ENCODE measurements around the gene CRTC2. TPM values are rescaled to one million over a fixed set of nuclear protein-coding genes. Genes with fewer than 3 reads are reported as not detected.

Gene CRTC2
- total RNA-seq, 1 experiment from 2014 or later = 33.8 TPM

GRCh38 chr1:153908071-153908470, 50.3 kb downstream of the CRTC2 start (continued):
- TF ChIP-seq CTCF (IDR thresholded peaks at IDR 0.05 in 2 of 3, conservative IDR thresholded peaks at IDR 0.05 in 1 of 3; ENCODE audit: borderline replicate concordance in 1 of 3, insufficient read depth in 1 of 3, low read depth in 2 of 3, low read length in 2 of 3) (no peak), JUND (IDR thresholded peaks at IDR 0.05) (no peak), ZNF274 (IDR thresholded peaks at IDR 0.05; ENCODE audit: low read depth, low read length) (no peak), ZFX (IDR thresholded peaks at IDR 0.05) (no peak)

- Histone ChIP-seq H2AFZ (ENCODE audit: low read depth, low read length, poor library complexity, severe bottlenecking) (no peak overlapping the region), H3K27me3 (ENCODE audit: insufficient read depth, low read length) (no peaks in the 10 kb centered on the region), H3K9ac (ENCODE audit: low read length) (no peak overlapping the region), H4K20me1 (ENCODE audit: insufficient read depth) (no peaks in the 10 kb centered on the region), H3K4me2 (ENCODE audit: low read length) (no peak overlapping the region), H3K9me2 (ENCODE audit: insufficient read depth) (no peaks in the 10 kb centered on the region), H3K27ac (ENCODE audit: low read depth, low read length) (no peak overlapping the region), H3K4me1 (ENCODE audit: control insufficient read depth in 1 of 2, insufficient read depth in 2 of 2, low read length in 2 of 2) (peaks cover 0 to 22% of the 10 kb centered on the region in 2 experiments; a peak in 3 of 4 replicates), H3K9me3 (ENCODE audit: control insufficient read depth in 1 of 2, insufficient read depth in 1 of 2, low read depth in 1 of 2, low read length in 2 of 2) (no peaks in the 10 kb centered on the region), H3K36me3 (ENCODE audit: control insufficient read depth in 1 of 2, insufficient read depth in 2 of 2, low read length in 2 of 2) (0 out of 4 replicates have a peak, but pooled peaks cover 0 to 3% of the 10 kb centered on the region in 2 experiments), H3K79me2 (ENCODE audit: insufficient read depth, low read length) (peaks cover 88% of the 10 kb centered on the region), H3K4me3 (replicated peaks in 1 of 2; ENCODE audit: low read depth in 1 of 2, low read length in 2 of 2) (no peak overlapping the region)
- RAD21 ChIA-PET (ENCODE audit: low non-redundant PET in 1 of 2, low total read pairs in 2 of 2, uncharacterized antibody in 2 of 2, unreplicated experiment in 2 of 2) = no interaction called here
- no peak for DNase-seq (ENCODE audit: low read depth, low spot score)
- POLR2A ChIA-PET = no interaction called here
- ATAC-seq = no peak
- BruUV-seq (replicated peaks) = no TSS peak
- intact Hi-C loops (cut with micrococcal nuclease) = loop anchor here (10.0 kb wide), 1 partner anchor 52 kb away; no protein-coding TSS in a partner anchor
- CTCF ChIA-PET = no interaction called here
- TF ChIP-seq REST (IDR thresholded peaks at IDR 0.05; ENCODE audit: low read depth) = no peak
- TF ChIP-seq ZFX (IDR thresholded peaks at IDR 0.05) = no peak
- no peak for TF ChIP-seq ELF1 (IDR thresholded peaks at IDR 0.05; ENCODE audit: borderline replicate concordance, low read depth)
- no peak for TF ChIP-seq YY1 (IDR thresholded peaks at IDR 0.05; ENCODE audit: extremely low read depth, insufficient replicate concordance, low read depth, low read length)
- no peak for TF ChIP-seq SRF (IDR thresholded peaks at IDR 0.05; ENCODE audit: low read depth)
- no peak for TF ChIP-seq JUND (IDR thresholded peaks at IDR 0.05)
- no peak for TF ChIP-seq EZH2 (IDR thresholded peaks at IDR 0.05)
- TF ChIP-seq CBX3 (IDR thresholded peaks at IDR 0.05; ENCODE audit: low read depth) = no peak
- TF ChIP-seq TCF7L2 (IDR thresholded peaks at IDR 0.05; ENCODE audit: borderline replicate concordance, extremely low read depth, insufficient read depth, insufficient read length) = no peak
- TF ChIP-seq EZH2phosphoT487 (IDR thresholded peaks at IDR 0.05; ENCODE audit: borderline replicate concordance) = no peak
- no peak for TF ChIP-seq ZNF274 (IDR thresholded peaks at IDR 0.05; ENCODE audit: low read depth, low read length)
- no peak for TF ChIP-seq ZBTB33 (IDR thresholded peaks at IDR 0.05; ENCODE audit: extremely low read depth, insufficient replicate concordance, low read length)
- TF ChIP-seq CTCF (IDR thresholded peaks at IDR 0.05 in 2 of 3, conservative IDR thresholded peaks at IDR 0.05 in 1 of 3; ENCODE audit: borderline replicate concordance in 1 of 3, insufficient read depth in 1 of 3, low read depth in 2 of 3, low read length in 2 of 3) = no peak
- TF ChIP-seq CEBPB (IDR thresholded peaks at IDR 0.05; ENCODE audit: low read depth) = no peak
These were observed 51.3 kb downstream of the CRTC2 start for GRCh38 chr1:153907134-153907533.
